IMR-90 (cell line): ENCODE results near the gene CCDC88A. TPM values are rescaled to one million over a fixed set of nuclear protein-coding genes. Genes with fewer than 3 reads are reported as not detected.

Source experiments
- ATAC-seq: fragments of 200-7000 bp; cut with Tn5 transposase; 2 replicates; pipeline ENCODE4 v1.9.1; 2020; ENCODE audit warnings: low read depth, mild to moderate bottlenecking, moderate library complexity
- BruUV-seq: library from RNA; stranded (reverse); fragments of 400-500 nt; replicated peaks from 2 replicates; lab custom pipeline; 2021; lab: Mats Ljungman, UMichigan
- CTCF ChIA-PET: fragments of 300-600 bp; formaldehyde crosslinking; extraction: SDS; loops from one replicate; lab custom pipeline; 2021; ENCODE audit warnings: antibody characterized with exemption; lab: Yijun Ruan, JAX
- POLR2A ChIA-PET: fragments of 300-600 bp; sonication (Branson Sonifier 250); formaldehyde crosslinking; loops from one replicate; lab custom pipeline; 2022; ENCODE audit warnings: antibody characterized with exemption; ENCODE audit not compliant: unreplicated experiment; lab: Charles Lee
- DNase-seq: peaks from one replicate; pipeline ENCODE4 v3.0.0; 2013
- H2AFZ ChIP-seq: replicated peaks from 2 replicates; pipeline ENCODE3; 2013; ENCODE audit warnings: low read length, mild to moderate bottlenecking; ENCODE audit not compliant: poor library complexity
- H2AK5ac ChIP-seq: 2 replicates; pipeline ENCODE4 v1.6.1; 2013; ENCODE audit warnings: low read depth, low read length, inconsistent platforms
- H2AK9ac ChIP-seq: replicated peaks from 2 replicates; pipeline ENCODE3; 2013; ENCODE audit warnings: mild to moderate bottlenecking, low read depth, low read length, moderate library complexity; ENCODE audit not compliant: poor library complexity
- H2BK120ac ChIP-seq: 2 replicates; pipeline ENCODE4 v1.6.1; 2013; ENCODE audit warnings: low read depth, low read length, inconsistent platforms
- H2BK15ac ChIP-seq: 3 replicates; pipeline ENCODE4 v1.6.1; 2013; ENCODE audit warnings: low read depth, low read length, inconsistent platforms
- H2BK20ac ChIP-seq: 2 replicates; pipeline ENCODE4 v1.6.1; 2013; ENCODE audit warnings: low read depth, mild to moderate bottlenecking, inconsistent platforms, low read length, moderate library complexity
- H2BK5ac ChIP-seq: 2 replicates; pipeline ENCODE4 v1.6.1; 2013; ENCODE audit warnings: mild to moderate bottlenecking, low read depth, low read length, inconsistent platforms; ENCODE audit not compliant: poor library complexity, severe bottlenecking
- H3K14ac ChIP-seq: replicated peaks from 2 replicates; pipeline ENCODE4 v1.6.1; 2013; ENCODE audit warnings: low read depth, low read length, inconsistent platforms
- H3K18ac ChIP-seq: 2 replicates; pipeline ENCODE4 v1.6.1; 2013; ENCODE audit warnings: low read depth, low read length, control low read depth
- H3K23ac ChIP-seq: 2 replicates; pipeline ENCODE4 v1.6.1; 2013; ENCODE audit warnings: low read depth, low read length, inconsistent platforms
- H3K27ac ChIP-seq: 2 replicates; pipeline ENCODE4 v1.5.1; 2013; ENCODE audit warnings: mild to moderate bottlenecking, control low read depth, low read length; ENCODE audit not compliant: insufficient read depth
- H3K27me3 ChIP-seq: 2 replicates; pipeline ENCODE4 v1.6.1; 2013; ENCODE audit warnings: low read length; ENCODE audit not compliant: control insufficient read depth, insufficient read depth
- H3K36me3 ChIP-seq: 2 replicates; pipeline ENCODE4 v1.6.1; 2013; ENCODE audit warnings: low read length, mixed read lengths; ENCODE audit not compliant: control insufficient read depth, insufficient read depth
- H3K4ac ChIP-seq: 2 replicates; pipeline ENCODE4 v1.6.1; 2013; ENCODE audit warnings: low read depth, low read length, inconsistent platforms
- H3K4me1 ChIP-seq: 2 replicates; pipeline ENCODE4 v1.6.1; 2013; ENCODE audit warnings: low read length, mixed read lengths; ENCODE audit not compliant: control insufficient read depth, insufficient read depth
- H3K4me2 ChIP-seq: 2 replicates; pipeline ENCODE4 v1.6.1; 2013; ENCODE audit warnings: low read depth, mild to moderate bottlenecking, control low read depth, low read length, moderate library complexity
- H3K4me3 ChIP-seq: 2 replicates; pipeline ENCODE4 v1.5.1; 2013; ENCODE audit warnings: low read depth, mild to moderate bottlenecking, control low read depth, low read length, moderate library complexity; ENCODE audit not compliant: insufficient read depth
- H3K56ac ChIP-seq: 2 replicates; pipeline ENCODE4 v1.6.1; 2013; ENCODE audit warnings: low read length, inconsistent platforms; ENCODE audit not compliant: insufficient read depth; ENCODE audit errors: extremely low read depth
- H3K79me1 ChIP-seq, 2 experiments: 2 replicates each; pipeline ENCODE4 v1.6.1; 2013; ENCODE audit warnings: low read length in 2 of 2, inconsistent platforms in 1 of 2, low read depth in 1 of 2
- H3K9ac ChIP-seq: 2 replicates; pipeline ENCODE4 v1.6.1; 2013; ENCODE audit warnings: low read depth, low read length, control low read depth
- H3K9me1 ChIP-seq: 2 replicates; pipeline ENCODE4 v1.6.1; 2013; ENCODE audit warnings: low read length, inconsistent platforms; ENCODE audit not compliant: insufficient read depth
- H3K9me3 ChIP-seq: 2 replicates; pipeline ENCODE4 v1.6.1; 2013; ENCODE audit warnings: low read length; ENCODE audit not compliant: control insufficient read depth, insufficient read depth
- H4K20me1 ChIP-seq: 2 replicates; pipeline ENCODE4 v1.6.1; 2013; ENCODE audit warnings: low read length, inconsistent platforms; ENCODE audit not compliant: insufficient read depth
- H4K5ac ChIP-seq: 2 replicates; pipeline ENCODE4 v1.6.1; 2013; ENCODE audit warnings: mild to moderate bottlenecking, low read depth, low read length, control low read depth
- H4K8ac ChIP-seq, 2 experiments: 2 replicates each; pipeline ENCODE4 v1.6.1; 2013; ENCODE audit warnings: low read depth in 2 of 2, low read length in 2 of 2, control low read depth in 1 of 2, inconsistent platforms in 1 of 2
- H4K91ac ChIP-seq: 2 replicates; pipeline ENCODE4 v1.6.1; 2013; ENCODE audit warnings: low read depth, low read length, inconsistent platforms; ENCODE audit not compliant: insufficient read depth
- CTCF ChIP-seq: conservative IDR thresholded peaks from 2 replicates; pipeline ENCODE4 v1.5.1; 2012; ENCODE audit warnings: mild to moderate bottlenecking, low read depth, low read length, improper control_type of control experiment
- FOS ChIP-seq: fragments of 150-350 bp; IDR thresholded peaks from 2 replicates; pipeline ENCODE4 v1.6.1; 2016; ENCODE audit warnings: low read depth, low read length
- MAZ ChIP-seq: IDR thresholded peaks from 2 replicates; pipeline ENCODE4 v1.6.1; 2012; ENCODE audit warnings: low read depth, mild to moderate bottlenecking, low read length, improper control_type of control experiment, moderate library complexity, borderline replicate concordance
- RAD21 ChIP-seq: IDR thresholded peaks from 2 replicates; pipeline ENCODE4 v1.6.1; 2012; ENCODE audit warnings: low read length, improper control_type of control experiment
- WGBS, 2 experiments: methylation state at CpG; one replicate each; pipeline versions ENCODE4 v1.1.5 to v1.1.7; 2013; ENCODE audit warnings: missing lambda C conversion rate in 2 of 2; ENCODE audit not compliant: insufficient read length in 1 of 2; ENCODE audit errors: extremely low coverage in 2 of 2; 5-methylcytosine and 5-hydroxymethylcytosine counted together
- dilution Hi-C: fragments of 300-500 bp; cut with HindIII; formaldehyde crosslinking; loops from one replicate; pipeline ENCODE4 v1.14.3; 2018; ENCODE audit warnings: low sequenced_read_pairs; ENCODE audit not compliant: unreplicated experiment
- in situ Hi-C: fragments of 300-500 bp; cut with MboI; formaldehyde crosslinking; loops from 3 replicates; pipeline ENCODE4 v1.14.3; 2019; ENCODE audit warnings: low sequenced_read_pairs, inconsistent platforms, mixed read lengths
- intact Hi-C: fragments of 100-400 bp; cut with micrococcal nuclease; formaldehyde crosslinking; loops from 2 replicates; pipeline ENCODE4 v1.10.0; 2022
- polyA plus RNA-seq, 3 experiments: library from polyadenylated mRNA; depleted of rRNA; stranded (reverse); fragments of >200 nt; gene quantifications; 2 replicates each; pipeline ENCODE4 v1.2.3, GENCODE V29; 2012; ENCODE audit warnings: low replicate concordance in 1 of 3
- total RNA-seq: library from RNA; depleted of rRNA; stranded (reverse); fragments of >200 nt; gene quantifications from 2 replicates; pipeline ENCODE4 v1.2.3, GENCODE V29; 2012

CCDC88A gene
- total and polyA plus RNA-seq, 2 of the 4 experiments (the other 2 are of a cell fraction) = 15.6 to 63.8 TPM

GRCh38 chr2:55311444-55311870 is 108.2 kb downstream of the CCDC88A start:
- Histone ChIP-seq H4K8ac (no peak overlapping the region), H3K56ac (no peak overlapping the region), H2BK20ac (no peak overlapping the region), H3K4me3 (no peak overlapping the region), H4K91ac (no peak overlapping the region), H3K9ac (no peak overlapping the region; the same call in 1 of the 2 replicates), H3K4ac (no peak overlapping the region), H2AFZ (no peak overlapping the region), H3K79me1 (peaks cover 0 to 3% of the 10 kb centered on the region in 2 experiments; a peak in 1 of 4 replicates), H3K4me2 (no peak overlapping the region), H2AK9ac (no peak overlapping the region), H3K14ac (no peak overlapping the region), H3K4me1 (peaks cover 2% of the 10 kb centered on the region), H4K20me1 (no peaks in the 10 kb centered on the region), H2AK5ac (no peak overlapping the region), H3K9me3 (no peaks in the 10 kb centered on the region), H4K5ac (no peak overlapping the region), H2BK5ac (no peak overlapping the region), H2BK120ac (no peak overlapping the region), H3K18ac (no peak overlapping the region), H2BK15ac (no peak overlapping the region), H3K27ac (no peak overlapping the region), H3K27me3 (no peaks in the 10 kb centered on the region), H3K36me3 (peaks cover 16% of the 10 kb centered on the region), H3K9me1 (peaks cover 7% of the 10 kb centered on the region), H3K23ac (no peak overlapping the region)
- intact Hi-C loops (no loop called here), in situ Hi-C loops (no loop called here), dilution Hi-C loops (no loop called here)
- DNase-seq (peak; percentile 56), ATAC-seq (peak; percentile 95)
- ChIA-PET POLR2A (no interaction called here), CTCF (interaction anchor here (0.6 to 1.0 kb wide), 3 partner anchors 8 to 15 kb away, joined by 3 read pairs; no protein-coding TSS in a partner anchor)
- no CpG with 5 or more reads among the region's 1 CpG for WGBS, 2 experiments
- BruUV-seq = no TSS peak
- TF ChIP-seq MAZ (no peak), RAD21 (peak; percentile 31; the same call in 1 of the 2 replicates), CTCF (peak; percentile 34), FOS (peak; percentile 23; the same call in 1 of the 2 replicates)
